Measurements from ENCODE around the gene ANGPTL2.

The ANGPTL2 gene

DNA sequence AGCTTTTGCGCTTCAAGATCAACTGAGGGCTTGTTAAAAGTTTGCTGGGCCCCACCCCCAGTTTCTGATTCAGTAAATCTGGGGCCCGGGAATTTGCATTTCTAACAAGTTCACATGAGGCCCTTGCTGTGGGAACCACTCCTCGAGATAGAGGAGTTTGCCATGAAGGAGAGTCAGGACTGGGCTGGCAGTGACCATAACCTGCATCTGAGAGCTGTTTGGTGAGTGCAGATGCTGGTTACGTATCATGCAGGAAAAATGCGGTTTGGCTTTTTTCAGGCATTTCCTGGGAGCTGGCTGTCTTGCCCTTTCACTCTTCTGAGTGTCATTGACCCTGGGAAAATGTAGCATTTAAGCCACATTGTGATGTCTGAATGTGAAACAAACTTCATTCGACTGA, 9.4 kb upstream of the ANGPTL2 start:
- TF ChIP-seq, protein P1, sequence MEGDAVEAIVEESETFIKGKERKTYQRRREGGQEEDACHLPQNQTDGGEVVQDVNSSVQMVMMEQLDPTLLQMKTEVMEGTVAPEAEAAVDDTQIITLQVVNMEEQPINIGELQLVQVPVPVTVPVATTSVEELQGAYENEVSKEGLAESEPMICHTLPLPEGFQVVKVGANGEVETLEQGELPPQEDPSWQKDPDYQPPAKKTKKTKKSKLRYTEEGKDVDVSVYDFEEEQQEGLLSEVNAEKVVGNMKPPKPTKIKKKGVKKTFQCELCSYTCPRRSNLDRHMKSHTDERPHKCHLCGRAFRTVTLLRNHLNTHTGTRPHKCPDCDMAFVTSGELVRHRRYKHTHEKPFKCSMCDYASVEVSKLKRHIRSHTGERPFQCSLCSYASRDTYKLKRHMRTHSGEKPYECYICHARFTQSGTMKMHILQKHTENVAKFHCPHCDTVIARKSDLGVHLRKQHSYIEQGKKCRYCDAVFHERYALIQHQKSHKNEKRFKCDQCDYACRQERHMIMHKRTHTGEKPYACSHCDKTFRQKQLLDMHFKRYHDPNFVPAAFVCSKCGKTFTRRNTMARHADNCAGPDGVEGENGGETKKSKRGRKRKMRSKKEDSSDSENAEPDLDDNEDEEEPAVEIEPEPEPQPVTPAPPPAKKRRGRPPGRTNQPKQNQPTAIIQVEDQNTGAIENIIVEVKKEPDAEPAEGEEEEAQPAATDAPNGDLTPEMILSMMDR (IDR thresholded peaks at IDR 0.05; ENCODE audit: control insufficient read depth, insufficient read depth, low read depth, low read length, missing control alignments), result no peak

DNA sequence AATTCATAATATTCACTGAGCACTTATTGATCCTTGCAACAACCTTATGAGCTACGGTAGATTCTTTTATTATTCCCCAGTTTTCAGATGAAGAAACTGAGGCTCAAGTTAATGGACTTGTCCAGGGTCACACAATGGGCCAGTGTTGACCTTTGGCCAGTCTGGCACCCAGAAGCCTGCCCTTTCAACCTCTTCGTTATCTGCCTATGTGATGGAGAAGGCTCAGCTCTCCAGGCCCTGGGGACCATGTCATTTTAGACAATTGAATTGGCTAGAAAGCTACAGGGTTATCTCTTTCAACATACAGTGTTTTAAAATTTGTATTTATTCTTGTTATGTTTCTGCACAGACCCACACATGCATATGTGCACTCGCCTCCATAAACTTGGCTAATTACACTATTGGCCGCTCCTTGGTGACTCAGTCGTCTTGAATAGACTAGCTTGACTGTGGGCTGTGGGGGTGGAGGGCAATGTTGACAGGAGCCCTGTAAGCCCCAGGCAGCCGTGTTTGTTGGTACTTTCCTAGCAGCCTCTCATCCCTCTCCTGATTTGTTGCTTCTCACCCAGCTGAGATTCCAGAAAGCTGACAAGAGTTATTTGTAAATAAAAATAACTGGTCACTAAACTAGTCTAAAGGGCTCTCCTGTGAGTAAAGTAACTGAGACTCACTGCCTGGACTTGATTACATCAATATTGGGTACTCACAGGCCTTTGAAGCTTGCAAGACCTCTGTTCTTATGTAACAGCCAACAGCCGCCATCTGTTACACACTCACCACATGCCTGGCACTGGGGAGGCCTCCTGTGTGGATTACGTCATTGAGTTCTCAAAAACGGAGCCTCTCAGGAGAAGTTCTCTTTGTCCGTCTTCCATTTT, 8.5 kb upstream of the ANGPTL2 start:
- DNase-seq (ENCODE audit: low read depth), result peak; percentile 96
- H3K4me3 ChIP-seq (ENCODE audit: control insufficient read depth, low read depth, low read length), result no peak overlapping the region
- TF ChIP-seq, protein P1 (IDR thresholded peaks at IDR 0.05; ENCODE audit: control insufficient read depth, insufficient read depth, low read depth, low read length, missing control alignments), result no peak

More for the DNA sequence above, 9.4 kb upstream of the ANGPTL2 start:
- H3K4me3 ChIP-seq (ENCODE audit: control insufficient read depth, low read depth, low read length), result no peak overlapping the region
- DNase-seq (ENCODE audit: low read depth), result peak; percentile 44

DNA sequence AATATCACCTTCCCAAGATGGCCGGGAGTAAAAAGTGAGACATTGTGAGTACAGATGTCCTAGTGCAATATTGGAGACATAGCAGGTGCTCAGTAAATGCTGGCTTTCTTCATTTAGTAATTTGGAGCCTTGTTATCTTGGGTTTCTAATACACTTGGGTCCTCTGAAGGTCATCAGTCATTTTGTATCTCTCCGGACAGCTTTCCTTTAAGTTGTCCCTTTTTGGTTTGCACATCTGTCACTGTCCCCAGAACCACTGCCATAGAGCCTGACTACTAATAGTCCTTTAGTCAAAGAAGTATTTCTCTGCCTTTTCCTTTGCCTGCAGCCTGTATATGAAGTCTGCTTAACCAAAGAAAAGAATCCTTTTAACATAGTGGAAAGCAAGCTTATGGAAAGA, 7.8 kb upstream of the ANGPTL2 start:
- H3K4me3 ChIP-seq (ENCODE audit: control insufficient read depth, low read depth, low read length), result no peak overlapping the region

DNA sequence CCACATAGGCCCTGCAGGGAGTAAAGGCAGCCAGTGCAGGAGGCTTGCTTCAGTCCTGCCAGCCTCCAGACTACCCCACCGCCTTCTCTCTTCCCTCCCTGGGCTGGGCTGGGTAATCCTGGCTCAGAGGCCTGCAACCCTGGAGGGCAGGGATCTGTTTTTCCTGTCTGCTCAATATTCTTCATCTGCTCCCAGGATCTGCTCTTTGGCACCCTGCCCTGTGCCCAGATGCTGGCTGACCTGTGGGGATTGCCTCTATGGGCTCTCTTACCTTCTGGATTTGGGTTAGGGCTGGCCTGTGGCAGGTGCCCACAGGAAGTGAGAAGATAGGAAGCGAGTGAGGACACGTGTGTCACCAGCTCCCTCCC, 7.3 kb upstream of the ANGPTL2 start:
- H3K4me3 ChIP-seq (ENCODE audit: control insufficient read depth, low read depth, low read length), result no peak overlapping the region
- TF ChIP-seq, protein P1 (IDR thresholded peaks at IDR 0.05; ENCODE audit: control insufficient read depth, insufficient read depth, low read depth, low read length, missing control alignments), result no peak
- DNase-seq (ENCODE audit: low read depth), result no peak

More for the DNA sequence above, 7.8 kb upstream of the ANGPTL2 start:
- DNase-seq (ENCODE audit: low read depth), result no peak
- TF ChIP-seq, protein P1 (IDR thresholded peaks at IDR 0.05; ENCODE audit: control insufficient read depth, insufficient read depth, low read depth, low read length, missing control alignments), result no peak

DNA sequence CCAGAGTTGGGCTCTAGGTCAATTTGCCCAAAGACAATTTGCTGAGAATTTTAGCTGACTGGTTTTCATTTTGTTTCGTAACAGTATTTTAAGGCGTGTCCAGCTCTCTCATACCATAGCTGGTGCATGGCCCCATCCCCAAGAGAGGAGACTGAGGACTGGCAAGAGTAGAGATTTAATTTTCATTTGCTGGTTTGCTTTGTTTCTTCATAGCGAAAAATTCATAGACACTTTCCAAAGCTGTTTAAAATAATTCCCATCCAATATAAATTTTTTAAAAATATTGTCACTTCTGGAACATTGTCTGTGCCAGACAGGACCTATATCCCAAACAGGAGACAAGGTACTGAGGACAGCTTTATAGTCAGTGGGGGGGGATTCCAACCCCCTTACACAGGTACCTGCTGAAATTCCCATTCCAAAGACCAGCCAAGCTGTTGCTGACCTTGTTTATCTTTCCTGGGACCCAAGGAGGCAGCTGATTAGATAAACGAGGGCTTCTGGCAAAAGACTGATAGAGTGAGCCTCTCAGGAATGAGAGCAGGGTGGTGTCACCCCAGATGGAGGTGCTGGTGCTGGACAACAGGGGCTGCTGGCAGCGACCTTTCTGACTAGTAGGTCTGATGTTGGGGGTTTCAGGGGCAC, 6.8 kb upstream of the ANGPTL2 start:
- DNase-seq (ENCODE audit: low read depth), result no peak
- no peak overlapping the region for H3K4me3 ChIP-seq (ENCODE audit: control insufficient read depth, low read depth, low read length)
- TF ChIP-seq, protein P1 (IDR thresholded peaks at IDR 0.05; ENCODE audit: control insufficient read depth, insufficient read depth, low read depth, low read length, missing control alignments), result no peak

DNA sequence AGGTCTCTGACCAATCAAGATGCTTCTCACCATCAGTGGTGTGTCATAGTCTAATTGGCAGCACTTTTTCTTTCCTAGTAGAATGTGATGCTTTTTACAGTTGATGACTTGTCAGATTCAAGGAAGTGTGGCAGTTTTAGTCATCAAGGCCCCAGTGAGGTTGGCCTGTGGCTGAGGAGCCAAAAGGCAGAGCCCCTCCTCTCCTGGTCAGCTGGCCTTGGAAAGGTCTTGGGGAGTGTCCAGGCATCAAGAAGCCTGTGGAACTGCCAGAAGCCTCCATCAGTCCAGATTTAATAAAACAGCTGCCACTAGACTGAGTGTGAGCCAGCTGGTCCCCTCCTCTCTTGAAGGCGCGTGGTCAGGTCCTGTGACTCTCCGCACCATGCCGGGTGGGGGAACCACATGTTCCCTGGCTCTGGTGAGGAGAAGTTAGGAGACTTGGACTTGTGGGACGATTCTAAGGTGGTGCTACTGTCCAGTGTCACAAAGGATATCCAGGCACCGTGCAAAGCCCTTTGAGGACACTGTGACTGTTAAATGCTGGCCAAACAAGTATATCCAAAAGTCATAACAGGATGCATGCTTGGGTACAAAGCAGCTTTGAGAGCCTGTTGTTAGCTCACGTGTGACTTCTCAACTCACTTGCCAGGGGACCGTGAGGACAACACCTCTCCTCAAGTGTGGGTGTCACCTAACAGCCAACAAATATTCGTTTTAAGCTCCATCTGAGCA, 6.1 kb upstream of the ANGPTL2 start:
- no peak for DNase-seq (ENCODE audit: low read depth)
- TF ChIP-seq, protein P1 (IDR thresholded peaks at IDR 0.05; ENCODE audit: control insufficient read depth, insufficient read depth, low read depth, low read length, missing control alignments), result no peak
- H3K4me3 ChIP-seq (ENCODE audit: control insufficient read depth, low read depth, low read length), result no peak overlapping the region

Measured in AG09309 (cell line).